ENCODE results near the gene DNM3. TPM values are rescaled to one million over a fixed set of nuclear protein-coding genes. Genes with fewer than 3 reads are reported as not detected.

DNM3 gene
- total RNA-seq, 1 experiment from 2014 or later = 2.7 TPM

GRCh38 chr1:171961861-171962260, 120.6 kb downstream of the DNM3 start:
- H3K27ac ChIP-seq (ENCODE audit: insufficient read length, low read depth, low read length) = no peak overlapping the region
- H4K5ac ChIP-seq (ENCODE audit: insufficient read length, low read depth, low read length) = no peak overlapping the region
- H4K20me1 ChIP-seq (ENCODE audit: control insufficient read depth, insufficient read depth, insufficient read length) = no peaks in the 10 kb centered on the region
- H3K14ac ChIP-seq (ENCODE audit: insufficient read depth, low read length) = no peak overlapping the region
- no peak overlapping the region for H2AFZ ChIP-seq (ENCODE audit: low read length)
- H3K9ac ChIP-seq (ENCODE audit: extremely low read depth, insufficient read length, low read length) = no peak overlapping the region
- H3K9me3 ChIP-seq (ENCODE audit: control insufficient read depth, low read depth, low read length) = no peaks in the 10 kb centered on the region
- no peak overlapping the region for H3K18ac ChIP-seq (ENCODE audit: insufficient read length, low read depth, low read length)
- peaks cover 17 to 18% of the 10 kb centered on the region in 2 experiments for H3K4me1 Mint-ChIP-seq
- H3K23ac ChIP-seq (ENCODE audit: insufficient read length, low read depth, low read length) = no peak overlapping the region
- H3K27ac Mint-ChIP-seq = no peak overlapping the region
- H2BK15ac ChIP-seq (ENCODE audit: low read depth, low read length) = no peak overlapping the region
- H3K4me1 ChIP-seq (ENCODE audit: insufficient read depth, low read length) = peaks cover 10% of the 10 kb centered on the region
- no peaks in the 10 kb centered on the region for H3K27me3 Mint-ChIP-seq (ENCODE audit: low read depth)
- no peaks in the 10 kb centered on the region for H3K27me3 ChIP-seq (ENCODE audit: insufficient read depth, low read length)
- no peak overlapping the region for H3K4ac ChIP-seq (ENCODE audit: low read depth, low read length)
- no peak overlapping the region for H2BK120ac ChIP-seq (ENCODE audit: low read depth, low read length, poor library complexity, severe bottlenecking)
- H2BK5ac ChIP-seq (ENCODE audit: insufficient read length, low read length) = no peak overlapping the region
- no peak overlapping the region for H2BK12ac ChIP-seq (ENCODE audit: insufficient read length, low read depth, low read length)
- H3K4me2 ChIP-seq (ENCODE audit: insufficient read depth, insufficient read length, low read length) = no peak overlapping the region
- H3K79me2 ChIP-seq (ENCODE audit: insufficient read depth, low read length) = no peaks in the 10 kb centered on the region
- no peak overlapping the region for H3T11ph ChIP-seq (ENCODE audit: low read length)
- TF ChIP-seq CTCF (conservative IDR thresholded peaks at IDR 0.05) = no peak
- H4K91ac ChIP-seq (ENCODE audit: insufficient read length, low read depth, low read length) = no peak overlapping the region
- no peak overlapping the region for H4K8ac ChIP-seq (replicated peaks; ENCODE audit: insufficient read length, low read depth, low read length)
- peaks cover 0 to 5% of the 10 kb centered on the region in 2 experiments; a peak in 2 of 5 replicates for H3K9me3 Mint-ChIP-seq
- H3K23me2 ChIP-seq (ENCODE audit: insufficient read length, low read depth, low read length, poor library complexity, severe bottlenecking) = no peaks in the 10 kb centered on the region
- no peak overlapping the region for H3K4me3 Mint-ChIP-seq
- no peak for DNase-seq
- H2AK5ac ChIP-seq (ENCODE audit: insufficient read length, low read length) = no peak overlapping the region
- H3K79me1 ChIP-seq (ENCODE audit: insufficient read depth, low read depth, low read length, poor library complexity, severe bottlenecking) = no peaks in the 10 kb centered on the region
- H3K36me3 Mint-ChIP-seq (ENCODE audit: insufficient read depth in 1 of 3, low read depth in 3 of 3) = peaks cover 4 to 11% (median 8%) of the 10 kb centered on the region in 3 experiments; a peak in 4 of 7 replicates
- no peak overlapping the region for H2BK20ac ChIP-seq (ENCODE audit: low read depth, low read length, poor library complexity, severe bottlenecking)
- H3K56ac ChIP-seq (ENCODE audit: insufficient read length, low read depth, low read length) = no peak overlapping the region
- no CpG with 5 or more reads among the region's 1 CpG for WGBS (ENCODE audit: extremely low coverage, insufficient read length, low lambda C conversion rate)
